HG03097 (cell line): Measurements from ENCODE around the gene MYO1C.
A peak's percentile ranks its signal among the peaks of the same experiment; 100 is the strongest.
"Not testable (repeated sequence)": the region's sequence is repeated elsewhere in the genome, so short reads cannot be mapped to it uniquely, and the experiment has no call there.

Experiments
- ATAC-seq: cut with Tn5 transposase; IDR thresholded peaks from one replicate; pipeline ENCODE4 v1.9.1; 2021; ENCODE audit not compliant: unreplicated experiment, low FRiP score

The MYO1C gene

GRCh38 chr17:1492249-1493206 lies at the start of gene MYO1C:
Gene MYO1C, minus strand, starts transcription at chr17:1492686. Its CDS starts 199 bp downstream, at chr17:1492487.
- no peak for ATAC-seq

GRCh38 chr17:1541367-1541904 lies 49.0 kb upstream of the MYO1C start:
- no peak for ATAC-seq

GRCh38 chr17:1539811-1540210 lies 47.3 kb upstream of the MYO1C start:
- ATAC-seq: no peak

GRCh38 chr17:1535737-1536136 lies 43.3 kb upstream of the MYO1C start:
- no peak for ATAC-seq

GRCh38 chr17:1533661-1534325 lies 41.3 kb upstream of the MYO1C start:
- no peak for ATAC-seq

- ATAC-seq: no peak
Measured at GRCh38 chr17:1532836-1533602, 40.5 kb upstream of the MYO1C start.

- ATAC-seq: no peak
Measured at GRCh38 chr17:1529863-1530262, 37.4 kb upstream of the MYO1C start.

- ATAC-seq: not testable (repeated sequence)
Measured at GRCh38 chr17:1526876-1527275, 34.4 kb upstream of the MYO1C start.

GRCh38 chr17:1522626-1523025 lies 30.1 kb upstream of the MYO1C start:
- ATAC-seq: no peak

GRCh38 chr17:1521086-1521640 lies 28.7 kb upstream of the MYO1C start:
- no peak for ATAC-seq

GRCh38 chr17:1519678-1520077 lies 27.2 kb upstream of the MYO1C start:
- no peak for ATAC-seq

GRCh38 chr17:1518410-1518809 lies 25.9 kb upstream of the MYO1C start:
- ATAC-seq: no peak

GRCh38 chr17:1516388-1517161 lies 24.1 kb upstream of the MYO1C start, which contains the start of gene INPP5K:
Gene INPP5K, minus strand, starts transcription at chr17:1516612. Its CDS starts 113 bp downstream, at chr17:1516499.
- peak; percentile 92 for ATAC-seq

- peak; percentile 24 for ATAC-seq
Measured at GRCh38 chr17:1515640-1516387, 23.3 kb upstream of the MYO1C start.

- ATAC-seq: no peak
Measured at GRCh38 chr17:1512351-1512750, 19.9 kb upstream of the MYO1C start.

- ATAC-seq: no peak
Measured at GRCh38 chr17:1511756-1512321, 19.4 kb upstream of the MYO1C start.

- ATAC-seq: no peak
Measured at GRCh38 chr17:1511290-1511689, 18.8 kb upstream of the MYO1C start.

GRCh38 chr17:1509290-1509881 lies 16.9 kb upstream of the MYO1C start:
- ATAC-seq: no peak
